Spleen (tissue), 11 donors: ENCODE data around the gene HOXB2. TPM values are rescaled to one million over a fixed set of nuclear protein-coding genes. Genes with fewer than 3 reads are reported as not detected.

Experiments used
- DNase-seq: peaks from one replicate; pipeline ENCODE4 v3.0.0-alpha.2; 2020
- H3K27ac ChIP-seq, 8 donors: fragments of 200-600 bp; sonication (generic) in 7 of 8; 1 replicate in 4 of 8; 2 replicates in 4 of 8; pipeline versions ENCODE4 v1.5.0 to v1.8.0; 2016 to 2021; ENCODE audit warnings: inconsistent platforms in 4 of 8, mild to moderate bottlenecking in 4 of 8, moderate library complexity in 1 of 8
- H3K27me3 ChIP-seq, 7 donors: fragments of 200-600 bp; sonication (generic) in 6 of 7; replicated peaks in 1 of 7; 1 replicate in 4 of 7; 2 replicates in 3 of 7; pipeline versions ENCODE4 v1.5.0 to v1.8.0; 2016 to 2021; ENCODE audit warnings: inconsistent platforms in 3 of 7, mild to moderate bottlenecking in 1 of 7
- H3K36me3 ChIP-seq, 6 donors: fragments of 200-600 bp; sonication (generic) in 5 of 6; 1 replicate in 4 of 6; 2 replicates in 2 of 6; pipeline versions ENCODE4 v1.5.0 to v1.8.0; 2016 to 2021; ENCODE audit warnings: inconsistent platforms in 2 of 6
- H3K4me1 ChIP-seq, 6 donors: fragments of 200-600 bp; sonication (generic) in 5 of 6; 1 replicate in 3 of 6; 2 replicates in 3 of 6; pipeline versions ENCODE4 v1.5.0 to v1.8.0; 2016 to 2021; ENCODE audit warnings: inconsistent platforms in 3 of 6
- H3K4me3 ChIP-seq, 8 donors: fragments of 200-600 bp; sonication (generic) in 7 of 8; 1 replicate in 4 of 8; 2 replicates in 4 of 8; pipeline versions ENCODE4 v1.5.0 to v1.8.0; 2016 to 2021; ENCODE audit warnings: inconsistent platforms in 4 of 8, mild to moderate bottlenecking in 4 of 8, moderate library complexity in 2 of 8
- H3K9me3 ChIP-seq, 8 donors: fragments of 200-600 bp; sonication (generic) in 7 of 8; 1 replicate in 4 of 8; 2 replicates in 4 of 8; pipeline versions ENCODE4 v1.5.0 to v1.8.0; 2016 to 2021; ENCODE audit warnings: inconsistent platforms in 4 of 8
- POLR2A ChIP-seq, 3 donors: fragments of 450-650 bp; IDR thresholded peaks; one replicate each; pipeline ENCODE4 v1.5.1; 2017; ENCODE audit warnings: antibody characterized with exemption in 3 of 3, mild to moderate bottlenecking in 1 of 3
- POLR2AphosphoS5 ChIP-seq, 3 donors: sonication (generic); formaldehyde crosslinking; IDR thresholded peaks; one replicate each; pipeline ENCODE4 v1.5.1; 2017; ENCODE audit warnings: antibody characterized with exemption in 3 of 3
- WGBS, 5 donors: extraction: QIAGEN DNeasy Blood & Tissue Kit in 3 of 5; methylation state at CpG; one replicate each; pipeline versions ENCODE4 v1.1.5 to v1.1.7; 2013 to 2018; 5-methylcytosine and 5-hydroxymethylcytosine counted together
- intact Hi-C: fragments of 100-400 bp; cut with DNase I; formaldehyde crosslinking; loops from one replicate; pipeline ENCODE4 v1.15.0; 2023; ENCODE audit warnings: low total_unique reads
- polyA plus RNA-seq, 3 donors: library from polyadenylated mRNA; stranded (reverse); fragments of 200-250 nt; gene quantifications; one replicate each; pipeline ENCODE4 v1.2.1, GENCODE V29; 2013
- total RNA-seq, 7 donors: library from RNA; depleted of rRNA in 3 of 7; stranded (reverse); fragments of >200 nt in 3 of 7; fragmentation: NEBNext Ultra II Directional in 4 of 7; extraction: Animal tissue kit (Norgen Biotek cat#: 25700) in 4 of 7; gene quantifications; one replicate each; pipeline versions ENCODE4 v1.1.0 to v1.2.1, GENCODE V29; 2016 to 2021
- TF ChIP-seq, protein P1 (sequence below), 11 experiments: fragments of 200-600 bp in 7 of 11; fragments of 450-650 bp in 4 of 11; sonication (generic) in 4 of 11; IDR thresholded peaks in 8 of 11; conservative IDR thresholded peaks in 3 of 11; 1 replicate in 7 of 11; 2 replicates in 4 of 11; pipeline versions ENCODE4 v1.4.0 to v1.8.0; 2016 to 2021; ENCODE audit warnings: antibody characterized with exemption in 11 of 11, inconsistent platforms in 4 of 11, mild to moderate bottlenecking in 1 of 11
- donor health status: healthy with polysubstance abuse.
- donor health status: DM: no; HTN: no; CAD: no; lungs with moderate emphysema.
- donor health status: DM: no; HTN: no; CAD: no.
- donor health status: Bipolar disorder and iron deficiency.
- donor health status: healthy.
- donor health status: DM: no; HTN: no; CAD: no.
- donor health status: DM: yes; HTN: yes; CAD: no.

HOXB2 gene
- total and polyA plus RNA-seq, 10 donors, result 5.9 to 21.9 (median 8.8) TPM

DNA sequence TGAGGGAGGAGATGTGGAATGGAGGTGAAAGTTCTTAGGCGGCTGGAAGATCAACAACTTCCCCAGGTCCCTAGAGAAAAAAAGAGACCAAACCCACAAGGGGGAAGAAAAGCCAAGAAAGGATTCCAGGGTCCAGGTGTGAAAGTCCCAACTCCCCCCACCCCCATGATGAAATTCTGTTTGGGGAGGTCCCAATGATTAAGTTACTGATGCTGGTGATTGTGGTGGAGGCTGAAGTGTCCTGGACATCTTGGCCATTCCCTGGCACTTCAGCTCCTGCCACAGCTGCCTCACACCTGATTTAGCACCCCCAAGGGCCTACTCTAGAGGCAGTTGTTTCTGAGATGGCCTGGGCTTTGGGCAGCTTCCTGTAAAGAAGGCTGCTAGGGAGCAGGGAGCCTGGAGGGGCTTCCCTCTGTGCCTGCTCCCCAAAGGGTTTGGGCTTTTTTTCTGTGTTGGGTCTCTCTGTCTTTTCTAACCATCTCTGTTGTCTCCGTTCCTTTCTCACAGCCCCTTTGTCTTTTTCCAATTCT lies 20.2 kb upstream of the HOXB2 start:
- peaks cover 0 to 84% (median 18%) of the 10 kb centered on the region in 7 donors for H3K27me3 ChIP-seq
- peak overlapping the region in 7 of 8 donors; percentile 55 to 89 (median 70) for H3K27ac ChIP-seq
- H3K9me3 ChIP-seq, result no peaks in the 10 kb centered on the region
- no peaks in the 10 kb centered on the region for H3K36me3 ChIP-seq
- intact Hi-C loops, result no loop called here
- WGBS, 5 donors, result 65 to 85% (median 78%) methylated on average over 2 of the region's 2 CpGs
- H3K4me1 ChIP-seq, result peaks cover 0 to 76% (median 15%) of the 10 kb centered on the region in 6 donors
- peak overlapping the region in 2 of 8 donors; percentile 42 to 59 for H3K4me3 ChIP-seq
- no peak for DNase-seq
- TF ChIP-seq POLR2A (IDR thresholded peaks at IDR 0.05), result no peak
- TF ChIP-seq, protein P1, sequence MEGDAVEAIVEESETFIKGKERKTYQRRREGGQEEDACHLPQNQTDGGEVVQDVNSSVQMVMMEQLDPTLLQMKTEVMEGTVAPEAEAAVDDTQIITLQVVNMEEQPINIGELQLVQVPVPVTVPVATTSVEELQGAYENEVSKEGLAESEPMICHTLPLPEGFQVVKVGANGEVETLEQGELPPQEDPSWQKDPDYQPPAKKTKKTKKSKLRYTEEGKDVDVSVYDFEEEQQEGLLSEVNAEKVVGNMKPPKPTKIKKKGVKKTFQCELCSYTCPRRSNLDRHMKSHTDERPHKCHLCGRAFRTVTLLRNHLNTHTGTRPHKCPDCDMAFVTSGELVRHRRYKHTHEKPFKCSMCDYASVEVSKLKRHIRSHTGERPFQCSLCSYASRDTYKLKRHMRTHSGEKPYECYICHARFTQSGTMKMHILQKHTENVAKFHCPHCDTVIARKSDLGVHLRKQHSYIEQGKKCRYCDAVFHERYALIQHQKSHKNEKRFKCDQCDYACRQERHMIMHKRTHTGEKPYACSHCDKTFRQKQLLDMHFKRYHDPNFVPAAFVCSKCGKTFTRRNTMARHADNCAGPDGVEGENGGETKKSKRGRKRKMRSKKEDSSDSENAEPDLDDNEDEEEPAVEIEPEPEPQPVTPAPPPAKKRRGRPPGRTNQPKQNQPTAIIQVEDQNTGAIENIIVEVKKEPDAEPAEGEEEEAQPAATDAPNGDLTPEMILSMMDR (IDR thresholded peaks at IDR 0.05 in 8 of 11, conservative IDR thresholded peaks at IDR 0.05 in 3 of 11), result no peak
- no peak for TF ChIP-seq POLR2AphosphoS5 (IDR thresholded peaks at IDR 0.05)

DNA sequence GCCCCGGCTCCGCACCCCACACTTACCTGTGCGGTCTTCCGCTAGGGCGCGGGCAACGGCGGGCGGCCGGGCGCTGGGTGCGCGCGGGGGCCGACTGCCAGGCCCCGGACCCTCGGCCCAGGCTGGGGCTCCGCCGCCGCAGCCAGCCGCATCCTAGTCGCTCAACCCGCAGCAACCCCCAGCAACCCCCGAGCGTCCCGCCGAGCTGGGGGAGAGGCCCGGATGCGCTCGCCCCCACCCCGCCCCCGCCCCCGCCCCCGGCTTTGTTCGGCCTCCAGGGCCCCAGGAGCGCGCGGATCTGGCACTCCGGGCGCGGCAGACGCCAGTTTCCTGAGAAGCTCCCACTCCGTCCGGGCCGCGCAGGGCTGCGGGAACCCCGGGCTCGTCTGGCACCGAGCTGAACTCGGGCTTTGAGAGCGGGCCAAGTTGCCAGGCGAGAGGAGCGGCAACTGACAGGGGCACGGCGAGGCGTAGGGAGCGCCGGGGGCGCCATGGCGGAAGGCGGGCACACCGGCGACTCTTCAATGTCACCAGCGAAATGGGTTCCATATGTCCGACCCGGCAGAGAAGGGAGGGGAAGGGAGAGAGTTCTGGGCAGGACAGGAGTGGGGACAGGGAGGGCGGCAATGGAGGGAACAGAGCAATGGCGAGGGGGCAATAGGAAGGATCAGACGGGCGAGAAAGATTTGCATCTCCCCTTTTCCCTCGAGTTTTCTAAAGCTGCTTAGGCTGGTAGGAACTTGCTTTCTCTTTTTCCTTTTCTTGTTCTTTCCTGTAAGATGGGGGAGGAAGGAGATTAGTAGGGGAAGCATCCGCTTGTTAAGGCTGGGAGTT lies 19.5 kb upstream of the HOXB2 start:
- Histone ChIP-seq H3K27me3 (peaks cover 0 to 78% (median 18%) of the 10 kb centered on the region in 7 donors), H3K4me1 (peaks cover 0 to 81% (median 15%) of the 10 kb centered on the region in 6 donors)

GRCh38 chr17:48563867-48564187 lies 18.9 kb upstream of the HOXB2 start:
- peak overlapping the region in 7 of 8 donors; percentile 55 to 89 (median 70) for H3K27ac ChIP-seq
- peak overlapping the region in 5 of 8 donors; percentile 20 to 59 (median 26) for H3K4me3 ChIP-seq
- no peak for DNase-seq
- TF ChIP-seq, protein P1 (IDR thresholded peaks at IDR 0.05 in 8 of 11, conservative IDR thresholded peaks at IDR 0.05 in 3 of 11), result no peak
- TF ChIP-seq POLR2AphosphoS5 (IDR thresholded peaks at IDR 0.05) (no peak), POLR2A (IDR thresholded peaks at IDR 0.05) (no peak)
- WGBS, 5 donors, result 63 to 84% (median 71%) methylated on average over 10 of the region's 10 CpGs
- intact Hi-C loops, result no loop called here
- H3K4me1 ChIP-seq, result peaks cover 0 to 76% (median 12%) of the 10 kb centered on the region in 6 donors
- H3K9me3 ChIP-seq, result no peaks in the 10 kb centered on the region
- peaks cover 0 to 72% (median 18%) of the 10 kb centered on the region in 7 donors for H3K27me3 ChIP-seq
- no peaks in the 10 kb centered on the region for H3K36me3 ChIP-seq

More for the DNA sequence above, 19.5 kb upstream of the HOXB2 start:
- H3K9me3 ChIP-seq, result no peaks in the 10 kb centered on the region
- no peak for DNase-seq
- peak overlapping the region in 7 of 8 donors; percentile 55 to 89 (median 70) for H3K27ac ChIP-seq
- TF ChIP-seq POLR2A (IDR thresholded peaks at IDR 0.05) (no peak), POLR2AphosphoS5 (IDR thresholded peaks at IDR 0.05) (peak in 2 of 3 donors; percentile 58 to 72)
- TF ChIP-seq, protein P1 (IDR thresholded peaks at IDR 0.05 in 8 of 11, conservative IDR thresholded peaks at IDR 0.05 in 3 of 11), result no peak
- intact Hi-C loops, result no loop called here
- 29 to 41% (median 31%) methylated on average over 31 to 73 of the region's 73 CpGs for WGBS, 5 donors
- H3K4me3 ChIP-seq, result peak overlapping the region in 6 of 8 donors; percentile 20 to 59 (median 24)
- no peaks in the 10 kb centered on the region for H3K36me3 ChIP-seq

GRCh38 chr17:48563385-48563838 lies 18.5 kb upstream of the HOXB2 start:
- no peaks in the 10 kb centered on the region for H3K36me3 ChIP-seq
- DNase-seq, result no peak
- WGBS, 5 donors, result 74 to 93% (median 86%) methylated on average over 6 of the region's 6 CpGs
- intact Hi-C loops, result no loop called here
- H3K27ac ChIP-seq, result peak overlapping the region in 7 of 8 donors; percentile 55 to 89 (median 70)
- H3K4me1 ChIP-seq, result peaks cover 0 to 73% (median 11%) of the 10 kb centered on the region in 6 donors
- peaks cover 0 to 69% (median 14%) of the 10 kb centered on the region in 7 donors for H3K27me3 ChIP-seq
- H3K4me3 ChIP-seq, result peak overlapping the region in 4 of 8 donors; percentile 20 to 59 (median 34)
- H3K9me3 ChIP-seq, result no peaks in the 10 kb centered on the region
- no peak for TF ChIP-seq POLR2A (IDR thresholded peaks at IDR 0.05)
- no peak for TF ChIP-seq POLR2AphosphoS5 (IDR thresholded peaks at IDR 0.05)
- TF ChIP-seq, protein P1 (IDR thresholded peaks at IDR 0.05 in 8 of 11, conservative IDR thresholded peaks at IDR 0.05 in 3 of 11), result no peak
